HG03457 (cell line): ENCODE measurements around the gene VAMP8.
"Not testable (repeated sequence)": the region's sequence is repeated elsewhere in the genome, so short reads cannot be mapped to it uniquely, and the experiment has no call there.

Source experiments
- ATAC-seq: cut with Tn5 transposase; IDR thresholded peaks from one replicate; pipeline ENCODE4 v1.9.1; 2021; ENCODE audit warnings: moderate number of reproducible peaks; ENCODE audit not compliant: unreplicated experiment

The VAMP8 gene

GRCh38 chr2:85547089-85547858, 30.1 kb upstream of the VAMP8 start:
- no peak for ATAC-seq

- no peak for ATAC-seq
Observed at GRCh38 chr2:85547859-85548607, 29.4 kb upstream of the VAMP8 start.

DNA sequence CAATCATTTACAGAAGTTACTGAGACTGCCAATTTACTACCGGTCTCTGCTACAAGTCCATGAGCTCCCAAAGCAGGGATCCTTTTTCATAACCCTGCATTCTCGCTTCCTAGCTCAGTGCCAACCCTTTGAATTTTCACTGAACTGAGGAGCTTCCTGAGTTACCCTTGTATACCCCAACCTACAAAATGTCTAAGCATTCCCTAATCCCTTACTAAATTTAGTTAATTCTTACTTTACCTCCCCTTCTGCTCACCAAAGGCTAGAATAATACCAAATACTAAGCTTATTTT, 28.8 kb upstream of the VAMP8 start:
- ATAC-seq = no peak

DNA sequence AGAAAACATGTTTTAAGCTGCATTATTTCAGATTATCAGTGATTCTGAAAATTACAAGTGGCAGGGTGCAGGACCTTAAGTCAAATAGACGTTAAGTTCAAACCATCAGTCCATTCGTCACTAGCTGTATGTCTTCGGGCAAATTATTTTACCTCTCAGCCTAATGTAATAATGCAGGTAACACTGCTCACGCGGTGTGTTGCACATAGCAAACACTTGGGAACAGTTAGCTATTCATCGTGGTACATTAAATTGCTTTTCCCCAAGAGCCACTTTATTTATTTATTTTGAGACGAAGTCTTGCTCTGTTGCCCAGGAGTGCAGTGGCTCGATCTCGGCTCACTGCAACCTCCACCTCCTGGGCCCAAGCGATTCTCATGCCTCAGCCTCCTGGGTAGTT, 28.3 kb upstream of the VAMP8 start:
- ATAC-seq = no peak

GRCh38 chr2:85549826-85550225, 27.6 kb upstream of the VAMP8 start:
- no peak for ATAC-seq

DNA sequence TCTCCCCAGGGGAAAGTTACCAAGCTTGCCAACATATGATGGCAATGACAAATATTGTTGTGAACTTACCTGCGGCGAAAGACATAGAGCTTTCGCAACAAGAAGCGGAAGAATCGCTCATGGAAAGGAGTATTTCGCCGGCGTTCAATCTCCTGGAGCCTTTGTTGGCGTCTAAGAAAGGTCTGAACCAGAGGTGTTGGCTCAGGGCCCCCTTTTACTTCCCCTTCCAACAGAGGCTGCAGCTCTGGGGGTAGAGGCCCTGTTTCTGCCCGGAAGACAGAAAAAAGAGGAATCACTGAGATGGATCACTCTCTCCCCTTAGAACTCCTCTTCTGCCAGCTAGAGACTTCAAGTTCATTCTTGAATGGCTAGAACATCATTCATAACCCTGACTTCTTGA, 26.9 kb upstream of the VAMP8 start:
- no peak for ATAC-seq

- ATAC-seq = peak; percentile 53
Observed at GRCh38 chr2:85551698-85552678, 25.4 kb upstream of the VAMP8 start.

GRCh38 chr2:85553184-85553583, 24.2 kb upstream of the VAMP8 start:
- no peak for ATAC-seq

DNA sequence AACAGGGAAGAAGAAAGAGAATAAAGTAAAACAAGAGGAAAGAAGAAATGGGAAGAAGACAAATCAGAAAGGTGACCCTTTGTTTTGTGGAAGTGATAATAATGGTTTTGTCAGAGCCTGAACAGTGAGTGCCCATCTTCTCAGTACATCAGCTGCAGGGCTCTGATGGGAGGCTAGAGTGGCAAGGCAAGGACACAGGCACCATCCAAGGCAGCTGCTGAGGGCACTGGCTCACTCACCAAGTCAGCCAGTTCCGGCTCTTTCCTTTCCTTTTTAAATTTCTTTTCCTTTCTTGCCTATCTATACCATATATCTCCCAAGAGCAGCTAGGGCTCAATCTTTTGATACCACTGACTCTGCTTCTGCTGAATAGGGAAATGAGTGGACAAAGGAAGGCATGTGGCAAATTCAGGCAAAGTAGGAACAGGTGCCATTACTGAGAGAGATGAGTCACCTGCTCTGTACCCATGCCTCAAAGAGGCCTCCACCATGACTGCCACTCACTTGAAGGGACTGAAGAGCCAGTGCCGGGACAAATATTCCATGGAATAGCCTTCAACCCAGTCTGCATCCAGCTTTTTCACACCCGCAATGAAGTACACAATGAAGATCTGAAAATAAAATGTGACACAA, 22.3 kb upstream of the VAMP8 start:
- no peak for ATAC-seq

DNA sequence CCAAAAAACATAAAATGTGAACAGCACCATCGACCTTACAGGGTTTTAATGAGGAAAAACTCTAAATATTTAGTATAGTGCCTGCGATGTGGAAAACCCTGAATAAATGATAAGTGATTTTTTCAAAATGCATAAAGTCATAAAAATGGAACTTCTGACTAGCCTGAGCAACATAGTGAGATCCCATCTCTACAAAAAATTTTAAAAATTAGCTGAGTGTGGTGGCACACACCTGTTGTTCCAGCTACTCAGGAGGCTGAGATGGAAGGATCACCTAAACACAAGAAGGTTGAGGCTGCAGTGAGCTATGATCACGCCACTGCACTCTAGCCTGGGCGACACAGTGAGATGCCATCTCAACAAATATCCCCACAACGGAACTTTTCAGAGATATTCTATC, 20.3 kb upstream of the VAMP8 start:
- ATAC-seq = no peak

DNA sequence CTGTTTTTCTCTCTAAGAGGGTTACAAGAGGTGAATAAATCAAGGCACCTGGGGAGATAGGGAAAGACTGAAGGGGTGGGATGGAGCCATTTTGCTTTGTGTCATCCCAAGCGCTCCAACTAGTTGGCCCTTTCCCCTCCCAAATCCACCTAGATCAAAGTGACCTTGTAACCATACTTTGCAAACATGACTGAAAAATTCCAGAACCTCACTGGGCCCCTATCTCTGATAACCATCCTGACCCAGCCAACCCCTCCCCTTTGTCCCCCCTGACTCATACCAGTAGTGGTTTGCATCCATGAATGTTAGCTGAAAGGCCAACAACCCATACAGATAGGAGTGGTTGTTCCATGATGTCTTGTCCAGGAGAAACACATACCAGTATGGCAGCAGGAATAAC, 19.2 kb upstream of the VAMP8 start:
- no peak for ATAC-seq

DNA sequence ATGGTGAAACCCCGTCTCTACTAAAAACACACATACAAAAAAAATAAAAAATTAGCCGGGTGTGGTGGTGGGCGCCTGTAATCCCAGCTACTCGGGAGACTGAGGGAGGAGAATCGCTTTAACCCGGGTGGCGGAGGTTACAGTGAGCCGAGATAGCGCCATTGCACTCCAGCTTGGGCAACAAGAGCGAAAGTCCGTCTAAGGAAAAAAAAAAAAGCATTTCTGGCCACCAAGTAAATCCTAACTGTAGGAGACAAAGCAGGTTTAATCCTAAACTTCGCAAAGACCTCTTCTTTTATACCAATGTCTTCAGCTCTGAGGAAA, 17.0 kb upstream of the VAMP8 start:
- not testable (repeated sequence) for ATAC-seq

GRCh38 chr2:85560812-85561279, 16.5 kb upstream of the VAMP8 start:
- ATAC-seq = no peak

- peak; percentile 75 for ATAC-seq
Observed at GRCh38 chr2:85561280-85562212, 15.8 kb upstream of the VAMP8 start, which contains the start of gene GGCX. Gene GGCX, minus strand, starts transcription at chr2:85561493. Its CDS starts 65 bp downstream, at chr2:85561428.

DNA sequence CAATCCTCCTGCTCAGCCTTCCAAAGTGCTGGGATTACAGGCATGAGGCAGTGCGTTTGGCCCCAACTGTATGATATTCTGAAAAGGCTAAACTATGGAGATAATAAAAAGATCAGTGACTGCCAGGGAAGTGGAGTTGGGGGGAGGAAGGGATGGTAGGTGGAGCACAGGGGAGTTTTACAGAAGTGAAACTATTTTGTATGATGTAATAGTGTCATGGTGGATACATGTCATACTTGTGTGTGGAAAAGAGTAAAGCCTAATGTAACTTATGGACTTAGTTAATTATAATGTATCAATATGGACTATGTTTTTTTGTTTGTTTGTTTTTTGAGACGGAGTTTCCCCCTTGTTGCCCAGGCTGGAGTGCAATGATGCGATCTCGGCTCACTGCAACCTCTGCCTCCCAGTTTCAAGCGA, 13.2 kb upstream of the VAMP8 start:
- ATAC-seq = no peak

GRCh38 chr2:85566265-85566664, 11.1 kb upstream of the VAMP8 start:
- no peak for ATAC-seq

DNA sequence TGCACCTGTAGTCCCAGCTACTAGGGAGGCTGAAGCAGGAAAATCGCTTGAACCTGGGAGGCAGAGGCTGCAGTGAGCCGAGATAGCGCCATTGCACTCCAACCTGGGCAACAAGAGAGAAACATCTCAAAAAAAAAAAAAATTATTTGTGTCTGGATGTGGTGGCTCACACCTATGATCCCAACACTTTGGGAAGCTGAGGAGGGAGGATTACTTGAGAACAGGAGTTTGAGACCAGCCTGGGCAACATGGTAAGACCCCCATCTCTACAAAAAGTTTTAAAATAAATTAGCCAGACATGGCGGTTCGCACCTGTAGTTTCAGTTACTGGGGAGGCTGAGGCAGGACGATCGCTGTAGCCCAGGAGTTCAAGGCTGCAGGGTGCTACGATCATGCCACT, 1.6 kb upstream of the VAMP8 start:
- no peak for ATAC-seq

DNA sequence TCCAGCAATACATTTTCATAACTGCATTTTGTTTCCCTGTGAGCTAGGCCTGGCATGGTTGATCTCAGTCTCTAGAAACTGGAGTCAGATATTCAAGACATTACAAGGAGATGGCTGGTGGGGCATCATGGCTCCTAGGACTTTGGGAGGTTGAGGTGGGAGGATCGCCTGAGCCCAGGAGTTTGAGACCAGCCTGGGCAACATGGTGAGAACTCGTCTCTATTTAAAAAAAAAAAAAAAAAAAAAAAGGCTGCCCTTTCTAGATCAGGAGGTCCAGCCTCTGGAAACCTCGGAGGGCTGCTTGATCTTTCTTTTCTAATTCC, 362 bp upstream of the VAMP8 start:
- no peak for ATAC-seq

GRCh38 chr2:85578243-85579180, 1.1 kb downstream of the VAMP8 start:
- no peak for ATAC-seq
